GM19023 (cell line): Measurements from ENCODE around the gene NSUN2.
"Not testable (repeated sequence)": the region's sequence is repeated elsewhere in the genome, so short reads cannot be mapped to it uniquely, and the experiment has no call there.

ENCODE experiments used
- ATAC-seq: cut with Tn5 transposase; IDR thresholded peaks from one replicate; pipeline ENCODE4 v1.9.1; 2021; ENCODE audit warnings: mild to moderate bottlenecking, moderate library complexity; ENCODE audit not compliant: unreplicated experiment

Gene NSUN2

DNA sequence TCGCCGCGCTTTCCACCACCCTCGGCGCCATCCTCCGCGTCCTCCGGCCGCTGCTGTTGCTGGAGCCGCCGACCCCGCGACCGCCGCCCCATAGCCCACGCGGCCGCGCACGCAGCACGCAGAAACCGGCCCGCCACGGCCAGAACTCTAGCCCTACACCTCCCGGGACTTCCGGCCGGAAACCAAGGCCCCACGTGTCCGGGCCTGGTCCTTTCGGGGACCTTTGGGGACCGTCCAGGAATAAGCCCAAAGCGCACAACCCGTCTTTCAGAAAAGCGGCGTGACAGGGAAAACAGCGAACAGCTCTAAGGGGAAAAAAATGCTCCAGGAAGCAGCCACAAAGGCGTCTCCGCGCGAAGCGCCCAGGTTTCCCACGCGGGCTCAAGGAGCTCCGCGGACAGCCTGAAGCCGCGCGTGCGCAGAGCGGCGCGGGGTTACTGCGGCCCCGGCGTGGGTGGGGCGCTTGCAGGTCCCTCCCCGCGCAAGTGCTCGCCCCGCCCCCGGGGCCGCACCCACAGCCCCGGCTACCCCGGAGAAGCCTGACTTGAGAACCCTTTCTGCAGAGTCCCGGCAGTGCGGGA is at the start of gene NSUN2, which contains the start of gene SRD5A1:
Gene NSUN2 (minus strand): TSS at position 157 of the 581 bp plus-strand sequence. CDS start 65 bp downstream, at position 92.
Gene SRD5A1 (plus strand): TSS at position 553 of the 581 bp plus-strand sequence. CDS start 137 bp downstream, outside the sequence.
- peak; percentile 90 for ATAC-seq

GRCh38 chr5:6682239-6682638 is 49.4 kb upstream of the NSUN2 start:
- no peak for ATAC-seq

DNA sequence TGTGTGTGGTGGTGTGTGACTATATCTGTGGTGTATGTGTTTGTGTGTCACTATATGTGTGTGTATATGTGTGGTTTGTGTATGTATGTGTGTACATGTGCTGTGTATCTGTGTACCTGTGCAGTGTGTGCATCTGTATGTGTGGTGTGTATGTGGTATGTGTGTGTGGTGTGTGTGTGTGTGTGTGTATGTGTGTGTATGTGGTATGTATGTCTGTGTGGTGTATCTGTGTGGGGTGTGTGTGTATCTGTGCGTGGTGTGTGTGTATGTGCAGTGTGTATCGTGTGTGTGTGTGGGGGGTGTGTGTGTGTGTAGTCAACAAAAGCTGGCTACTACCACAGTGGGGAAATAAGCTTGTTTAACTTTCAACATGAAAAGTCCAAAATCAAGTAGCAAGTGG is 48.8 kb upstream of the NSUN2 start:
- ATAC-seq = no peak

DNA sequence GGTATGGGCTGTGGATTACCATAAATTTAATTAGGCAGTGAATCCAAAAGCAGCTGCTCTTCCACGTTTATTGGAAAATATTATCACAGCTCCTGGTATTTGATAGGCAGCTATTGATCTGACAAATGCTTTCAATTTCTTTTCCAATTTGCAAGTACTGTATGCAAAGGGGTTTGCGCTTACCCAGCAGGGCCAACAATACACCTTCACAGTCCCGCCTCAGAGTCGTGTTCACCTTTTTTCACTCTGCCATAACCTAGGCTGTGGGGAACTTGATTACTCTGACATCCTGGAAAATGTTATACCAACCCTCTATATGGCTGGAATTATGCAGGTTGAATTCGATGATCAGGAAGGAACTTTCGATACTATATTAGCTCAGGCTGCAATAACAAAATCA is 48.1 kb upstream of the NSUN2 start:
- ATAC-seq = no peak

GRCh38 chr5:6678385-6678784 is 45.5 kb upstream of the NSUN2 start:
- no peak for ATAC-seq

DNA sequence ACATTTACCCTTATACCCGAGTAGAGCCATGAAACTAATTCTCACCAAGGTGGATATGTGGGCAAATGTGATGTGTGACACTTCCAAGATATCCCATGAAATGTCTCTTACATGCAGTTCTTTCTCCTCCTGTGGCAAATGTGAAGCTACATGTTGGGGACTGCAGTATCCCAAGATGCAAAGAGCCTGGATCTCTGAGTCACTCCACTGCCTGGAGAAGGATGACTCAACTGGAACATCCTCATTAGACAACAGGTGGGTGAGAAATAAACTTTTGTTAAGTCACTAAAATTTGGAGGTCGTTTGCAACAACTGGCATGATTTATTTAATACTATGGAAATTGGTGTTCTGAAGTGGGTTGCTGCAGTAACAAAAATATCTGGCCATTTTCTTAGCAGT is 43.9 kb upstream of the NSUN2 start:
- no peak for ATAC-seq

DNA sequence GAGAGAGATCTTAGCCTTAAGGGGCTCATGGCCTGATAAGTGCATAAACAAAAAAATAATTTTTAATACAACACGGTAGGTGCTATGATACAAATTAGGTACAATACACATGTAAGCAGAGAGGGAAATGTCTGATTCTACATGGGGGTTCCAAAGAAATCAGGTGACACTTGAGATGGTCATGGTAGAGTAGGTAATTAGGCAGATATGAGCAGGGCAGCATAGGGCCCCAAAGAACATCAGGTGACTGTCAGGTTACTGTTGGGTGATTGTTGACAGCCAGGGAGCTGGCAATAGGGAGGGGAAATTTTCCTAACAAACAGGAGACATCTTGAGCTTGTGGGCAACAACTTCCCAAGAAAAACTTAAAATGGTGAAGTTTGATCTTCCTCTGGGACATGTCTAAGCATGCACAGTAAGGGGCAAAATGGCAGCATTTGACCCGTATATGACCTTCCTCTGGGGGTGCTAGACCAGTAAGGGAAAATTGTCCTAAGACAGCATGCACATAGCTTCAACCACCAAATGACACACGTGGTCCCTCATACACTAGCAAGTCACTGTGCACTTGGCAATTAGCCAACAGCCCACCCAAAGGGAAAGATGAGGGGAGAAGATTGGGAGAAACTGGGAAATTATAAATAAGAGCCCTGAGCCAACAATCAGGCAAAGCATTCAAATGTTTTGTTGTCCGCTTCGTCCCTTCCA is 43.1 kb upstream of the NSUN2 start:
- ATAC-seq = no peak

DNA sequence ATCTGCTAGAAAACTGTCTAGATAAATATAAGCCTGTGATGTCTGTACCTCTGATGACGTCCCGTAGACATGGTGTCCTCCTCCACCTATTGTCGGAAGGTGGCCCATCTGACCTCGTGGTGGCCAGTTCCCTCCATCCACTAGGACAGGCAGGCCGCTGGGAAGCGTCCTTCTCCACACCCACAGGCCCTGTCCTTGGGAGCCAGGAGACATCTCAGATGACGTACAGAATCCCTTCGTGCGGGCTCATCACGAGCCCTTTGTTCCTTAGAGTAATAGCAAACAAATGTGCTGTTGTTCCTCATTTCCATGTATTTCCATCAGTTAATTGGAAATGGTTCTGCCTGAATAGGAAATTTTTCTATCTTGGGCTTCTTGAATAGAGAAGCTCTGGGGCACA is 42.0 kb upstream of the NSUN2 start:
- ATAC-seq = no peak

GRCh38 chr5:6674421-6674820 is 41.6 kb upstream of the NSUN2 start:
- ATAC-seq = no peak

- no peak for ATAC-seq
Measured at GRCh38 chr5:6673963-6674362, 41.1 kb upstream of the NSUN2 start.

DNA sequence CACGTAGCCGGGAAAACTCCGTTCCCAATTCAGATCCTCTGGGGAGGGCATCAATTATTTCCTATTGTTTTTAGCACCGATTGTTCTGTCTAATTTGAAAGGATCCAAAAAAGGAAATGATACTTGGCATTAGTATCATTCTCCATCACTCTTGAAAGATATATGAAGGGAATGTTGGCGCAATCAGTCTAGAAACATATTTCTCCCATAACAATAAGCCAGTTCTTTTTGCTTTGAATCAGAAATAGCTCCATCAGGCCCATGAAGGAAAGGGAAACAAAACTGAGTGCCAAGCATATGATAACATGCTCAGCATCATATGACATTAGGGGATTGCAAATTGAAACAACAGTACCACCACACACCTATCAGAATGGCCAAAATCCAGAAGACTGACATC is 40.2 kb upstream of the NSUN2 start:
- ATAC-seq = no peak

DNA sequence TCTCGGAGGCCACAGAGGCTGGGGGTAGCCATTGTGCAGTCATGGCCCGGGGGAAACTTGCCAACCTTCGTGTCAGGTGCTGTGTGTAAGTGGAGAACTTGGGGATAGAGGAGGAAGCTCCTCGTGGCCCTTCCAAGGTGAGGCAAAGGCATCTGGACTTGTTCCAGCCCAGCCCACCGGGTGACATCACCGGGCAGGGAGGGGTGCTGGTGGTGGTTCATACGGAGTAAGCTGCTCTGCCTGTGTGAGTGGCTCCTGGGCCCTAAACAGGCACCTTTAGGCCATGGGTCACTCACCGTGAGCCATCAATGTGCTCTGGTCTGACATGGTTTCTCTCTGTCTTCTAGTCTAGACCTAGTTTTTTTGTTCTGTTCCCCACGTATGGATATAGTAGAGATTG is 35.9 kb upstream of the NSUN2 start:
- not testable (repeated sequence) for ATAC-seq

DNA sequence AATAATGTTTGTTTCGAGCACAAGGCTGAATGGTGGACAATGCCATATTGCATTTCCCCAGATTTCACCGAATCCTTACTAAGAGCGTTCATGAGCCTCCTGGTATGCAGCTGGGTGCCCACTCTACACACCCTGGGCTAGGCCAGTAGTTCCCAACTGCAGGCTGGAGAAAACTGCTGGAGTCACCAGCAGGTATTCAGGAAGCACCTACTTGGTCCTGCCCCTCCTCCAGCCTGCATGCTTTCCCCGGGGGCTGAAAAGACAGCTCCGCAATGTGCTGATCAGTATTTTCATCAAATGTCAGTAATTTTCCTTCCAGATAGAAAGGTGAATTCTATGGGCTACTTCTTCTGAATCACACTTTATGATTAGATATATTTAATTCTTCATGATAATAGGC is 34.8 kb upstream of the NSUN2 start:
- ATAC-seq = no peak

GRCh38 chr5:6666762-6667161 is 33.9 kb upstream of the NSUN2 start:
- no peak for ATAC-seq

- ATAC-seq = peak; percentile 43
Measured at GRCh38 chr5:6660688-6661087, 27.8 kb upstream of the NSUN2 start.

GRCh38 chr5:6659941-6660684 is 27.3 kb upstream of the NSUN2 start:
- ATAC-seq = peak; percentile 78

- no peak for ATAC-seq
Measured at GRCh38 chr5:6656680-6657079, 23.8 kb upstream of the NSUN2 start.

- ATAC-seq = no peak
Measured at GRCh38 chr5:6655432-6655831, 22.6 kb upstream of the NSUN2 start.

DNA sequence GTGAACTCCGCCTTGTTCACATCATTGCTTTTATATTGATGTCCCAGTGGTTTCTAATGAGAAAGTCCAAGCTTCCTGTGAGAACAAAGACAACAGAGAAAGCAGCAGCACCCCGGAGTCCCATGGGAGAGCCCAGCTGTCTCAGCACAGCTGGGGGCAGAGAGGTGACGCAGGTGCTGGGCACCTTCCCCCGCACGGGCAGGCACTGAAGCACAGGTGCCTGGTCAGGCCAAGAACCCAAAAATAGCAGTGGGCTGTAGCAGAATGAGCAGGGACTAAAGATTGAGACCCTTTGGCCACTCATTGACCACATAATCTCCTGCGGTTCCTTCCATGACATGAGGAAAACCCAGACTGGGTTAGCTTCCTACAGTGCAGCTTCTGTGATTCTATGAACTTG is 19.2 kb upstream of the NSUN2 start:
- ATAC-seq = peak; percentile 94

DNA sequence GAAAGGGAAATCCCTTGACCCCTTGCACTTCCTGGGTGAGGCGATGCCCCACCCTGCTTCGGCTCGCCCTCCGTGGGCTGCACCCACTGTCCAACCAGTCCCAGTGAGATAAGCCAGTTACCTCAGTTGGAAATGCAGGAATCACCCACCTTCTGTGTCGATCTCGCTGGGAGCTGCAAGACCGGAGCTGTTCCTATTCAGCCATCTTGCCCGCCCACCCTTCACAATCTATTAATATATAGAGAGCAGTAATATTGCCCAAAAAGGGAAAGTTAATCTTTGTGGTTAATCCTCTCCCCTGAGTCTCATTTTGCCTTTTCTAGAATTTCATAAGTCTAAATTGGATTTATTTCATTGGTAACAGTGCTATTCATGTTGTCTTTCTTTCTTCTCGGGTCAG is 16.8 kb upstream of the NSUN2 start:
- no peak for ATAC-seq

DNA sequence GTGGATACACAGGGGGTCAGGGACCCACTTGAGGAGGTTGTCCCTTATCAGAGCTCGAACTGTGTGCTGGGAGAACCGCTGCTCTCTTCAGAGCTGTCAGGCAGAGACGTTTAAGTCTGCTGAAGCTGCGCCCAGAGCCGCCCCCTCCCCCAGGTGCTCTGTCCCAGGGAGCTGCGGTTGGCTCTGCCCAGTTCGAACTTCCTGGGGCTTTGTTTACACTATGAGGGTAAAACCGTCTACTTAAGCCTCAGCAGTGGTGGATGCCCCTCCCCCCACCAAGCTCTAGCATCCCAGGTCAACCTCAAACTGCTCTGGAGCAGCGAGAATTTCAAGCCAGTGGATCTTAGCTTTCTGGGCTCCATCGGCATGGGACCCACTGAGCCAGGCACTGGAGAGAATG is 16.3 kb upstream of the NSUN2 start:
- no peak for ATAC-seq
